HepG2 (cell line): ENCODE measurements around the gene NAPB. TPM values are rescaled to one million over a fixed set of nuclear protein-coding genes. Genes with fewer than 3 reads are reported as not detected.

Experiments used
- ATAC-seq: fragments of 200-7000 bp; cut with Tn5 transposase; 3 replicates; pipeline ENCODE4 v1.9.1; 2020; ENCODE audit warnings: mild to moderate bottlenecking, moderate library complexity
- BruUV-seq: library from RNA; stranded (reverse); fragments of 400-500 nt; replicated peaks from 2 replicates; lab custom pipeline; 2021; lab: Mats Ljungman, UMichigan
- CTCF ChIA-PET: fragments of 300-600 bp; formaldehyde crosslinking; extraction: SDS; loops from one replicate; lab custom pipeline; 2021; ENCODE audit warnings: low total read pairs, inconsistent platforms, low intra/inter-chr PET ratio; lab: Yijun Ruan, JAX
- POLR2A ChIA-PET: fragments of 350-600 bp; sonication (Branson Sonifier 250); formaldehyde crosslinking; loops from one replicate; lab custom pipeline; 2020; ENCODE audit warnings: antibody characterized with exemption, inconsistent platforms; lab: Yijun Ruan, JAX
- DNase-seq: peaks from one replicate; pipeline ENCODE4 v3.0.0-alpha.2; 2015; ENCODE audit warnings: low spot score
- FAIRE-seq: peaks from 3 replicates; lab custom pipeline; 2011; peaks lifted over from hg19 to GRCh38; lab: Jason Lieb, UNC
- H2AFZ ChIP-seq: one replicate; pipeline ENCODE4 v1.6.1; 2011; ENCODE audit warnings: low read length, inconsistent platforms
- H3K27ac ChIP-seq: fragments of 300-600 bp; 3 replicates; pipeline ENCODE4 v1.8.0; 2011; ENCODE audit warnings: mixed run types, mild to moderate bottlenecking, mixed read lengths, low read length, inconsistent platforms; ENCODE audit not compliant: insufficient read depth; ENCODE audit errors: extremely low read length
- H3K27me3 ChIP-seq, 2 experiments: fragments of 200-600 bp in 1 of 2; 2 replicates in 1 of 2; 3 replicates in 1 of 2; pipeline versions ENCODE4 v1.6.0 to v1.8.0; 2011; ENCODE audit warnings: low read length in 2 of 2, mild to moderate bottlenecking in 2 of 2, moderate library complexity in 2 of 2, inconsistent platforms in 1 of 2; ENCODE audit not compliant: insufficient read depth in 2 of 2, control insufficient read depth in 1 of 2
- H3K36me3 ChIP-seq, 2 experiments: fragments of 200-600 bp in 1 of 2; replicated peaks in 1 of 2; 2 replicates in 1 of 2; 3 replicates in 1 of 2; pipeline versions ENCODE4 v1.5.1 to v1.8.0; 2011; ENCODE audit warnings: low read length in 2 of 2, inconsistent platforms in 1 of 2; ENCODE audit not compliant: insufficient read depth in 2 of 2, control insufficient read depth in 1 of 2
- H3K4me1 ChIP-seq: 2 replicates; pipeline ENCODE4 v1.5.1; 2012; ENCODE audit warnings: low read length, inconsistent platforms; ENCODE audit not compliant: insufficient read depth
- H3K4me2 ChIP-seq: 2 replicates; pipeline ENCODE4 v1.6.0; 2011; ENCODE audit warnings: low read depth, low read length, inconsistent platforms
- H3K4me3 ChIP-seq, 3 experiments: fragments of 200-600 bp in 1 of 3; sonication (generic), shearing (Covaris generic) in 1 of 3; replicated peaks in 1 of 3; 2 replicates each; pipeline ENCODE4 v1.5.1; 2011 to 2016; ENCODE audit warnings: low read length in 3 of 3, inconsistent platforms in 2 of 3, low read depth in 2 of 3, mild to moderate bottlenecking in 2 of 3, control low read depth in 1 of 3, mixed read lengths in 1 of 3; ENCODE audit not compliant: insufficient read depth in 1 of 3
- H3K79me2 ChIP-seq: one replicate; pipeline ENCODE4 v1.6.1; 2011; ENCODE audit warnings: low read length, inconsistent platforms; ENCODE audit not compliant: insufficient read depth
- H3K9ac ChIP-seq: 2 replicates; pipeline ENCODE4 v1.6.0; 2011; ENCODE audit warnings: mild to moderate bottlenecking, low read depth, low read length, inconsistent platforms; ENCODE audit not compliant: insufficient read depth
- H3K9me3 ChIP-seq: 2 replicates; pipeline ENCODE4 v1.5.1; 2012; ENCODE audit warnings: mild to moderate bottlenecking, low read length
- H4K20me1 ChIP-seq: 2 replicates; pipeline ENCODE4 v1.6.0; 2011; ENCODE audit warnings: inconsistent platforms, mild to moderate bottlenecking, low read length, moderate library complexity; ENCODE audit not compliant: insufficient read depth
- BCL3 ChIP-seq: sonication (generic); formaldehyde crosslinking; IDR thresholded peaks from 2 replicates; pipeline ENCODE4 v1.5.1; 2020; ENCODE audit warnings: mild to moderate bottlenecking, missing genetic modification reagents, moderate library complexity
- DNMT1 ChIP-seq: sonication (generic); formaldehyde crosslinking; IDR thresholded peaks from 2 replicates; pipeline ENCODE4 v1.5.1; 2020; ENCODE audit warnings: mild to moderate bottlenecking, missing genetic modification reagents
- FOXA1 ChIP-seq, 2 experiments: fragments of 450-650 bp in 1 of 2; sonication (generic) in 1 of 2; formaldehyde crosslinking in 1 of 2; IDR thresholded peaks; 2 replicates each; pipeline versions ENCODE4 v1.4.0 to v1.6.1; 2016 to 2020; ENCODE audit warnings: missing genetic modification reagents in 1 of 2
- HDAC1 ChIP-seq: sonication (generic); formaldehyde crosslinking; IDR thresholded peaks from 2 replicates; pipeline ENCODE4 v1.5.1; 2020; ENCODE audit warnings: mild to moderate bottlenecking, missing genetic modification reagents
- HOXA5 ChIP-seq: sonication (generic); formaldehyde crosslinking; IDR thresholded peaks from 2 replicates; pipeline ENCODE4 v1.4.0; 2020; ENCODE audit warnings: missing genetic modification reagents
- IRX3 ChIP-seq: sonication (generic); formaldehyde crosslinking; IDR thresholded peaks from 2 replicates; pipeline ENCODE4 v1.8.1; 2023; ENCODE audit warnings: mild to moderate bottlenecking, low read depth, missing genetic modification reagents, borderline replicate concordance
- RARG ChIP-seq: sonication (generic); formaldehyde crosslinking; IDR thresholded peaks from 2 replicates; pipeline ENCODE4 v1.4.0; 2020; ENCODE audit warnings: low read depth, mild to moderate bottlenecking, missing genetic modification reagents
- SAP130 ChIP-seq: IDR thresholded peaks from 2 replicates; pipeline ENCODE4 v1.6.1; 2016; ENCODE audit warnings: low read depth
- SIX4 ChIP-seq: sonication (generic); formaldehyde crosslinking; IDR thresholded peaks from 2 replicates; pipeline ENCODE4 v1.4.0; 2020; ENCODE audit warnings: missing genetic modification reagents
- SMYD3 ChIP-seq: sonication (generic); formaldehyde crosslinking; IDR thresholded peaks from 2 replicates; pipeline ENCODE4 v1.8.1; 2023; ENCODE audit warnings: mild to moderate bottlenecking, missing genetic modification reagents
- STAT5B ChIP-seq: sonication (generic); formaldehyde crosslinking; IDR thresholded peaks from 2 replicates; pipeline ENCODE4 v1.4.0; 2020; ENCODE audit warnings: missing genetic modification reagents
- TBX3 ChIP-seq: fragments of 450-650 bp; IDR thresholded peaks from 2 replicates; pipeline ENCODE4 v1.6.1; 2017; ENCODE audit warnings: antibody characterized with exemption, mild to moderate bottlenecking, inconsistent platforms, borderline replicate concordance
- TCF7 ChIP-seq: sonication (generic); IDR thresholded peaks from 2 replicates; pipeline ENCODE4 v1.6.1; 2016; ENCODE audit warnings: antibody characterized with exemption, low read depth
- XRCC5 ChIP-seq: fragments of 200-400 bp; formaldehyde crosslinking; optimal IDR thresholded peaks from 2 replicates; pipeline ENCODE3; 2017; ENCODE audit warnings: mild to moderate bottlenecking, low read length
- ZC3H4 ChIP-seq: sonication (generic); formaldehyde crosslinking; IDR thresholded peaks from 2 replicates; pipeline ENCODE4 v1.4.0; 2020; ENCODE audit warnings: missing genetic modification reagents, borderline replicate concordance
- ZNF124 ChIP-seq: sonication (generic); formaldehyde crosslinking; IDR thresholded peaks from 2 replicates; pipeline ENCODE4 v1.4.0; 2020; ENCODE audit warnings: missing genetic modification reagents
- ZNF264 ChIP-seq: sonication (generic); formaldehyde crosslinking; IDR thresholded peaks from 2 replicates; pipeline ENCODE4 v1.4.0; 2020; ENCODE audit warnings: missing genetic modification reagents
- ZNF296 ChIP-seq: sonication (generic); formaldehyde crosslinking; conservative IDR thresholded peaks from 2 replicates; pipeline ENCODE4 v1.5.0; 2020; ENCODE audit warnings: mild to moderate bottlenecking, missing genetic modification reagents
- ZNF570 ChIP-seq: sonication (generic); formaldehyde crosslinking; IDR thresholded peaks from 2 replicates; pipeline ENCODE4 v1.4.0; 2020; ENCODE audit warnings: mild to moderate bottlenecking, missing genetic modification reagents, borderline replicate concordance
- ZNF737 ChIP-seq: sonication (generic); formaldehyde crosslinking; IDR thresholded peaks from 2 replicates; pipeline ENCODE4 v1.5.0; 2020; ENCODE audit warnings: missing genetic modification reagents, mild to moderate bottlenecking, borderline replicate concordance
- ZNF883 ChIP-seq: sonication (generic); formaldehyde crosslinking; IDR thresholded peaks from 2 replicates; pipeline ENCODE4 v1.5.1; 2020; ENCODE audit warnings: mild to moderate bottlenecking, missing genetic modification reagents; ENCODE audit errors: not compliant biosample characterization
- WGBS: methylation state at CpG from one replicate; pipeline ENCODE4 v1.1.6; 2017; ENCODE audit warnings: low lambda C conversion rate; 5-methylcytosine and 5-hydroxymethylcytosine counted together
- in situ Hi-C: cut with HindIII; loops from 2 replicates; pipeline ENCODE4 v1.10.0; 2017; ENCODE audit warnings: low pct_unique_long_range_greater_than_20kb; ENCODE audit not compliant: extremely low pct_ligation_motif_present
- intact Hi-C: fragments of 100-400 bp; cut with micrococcal nuclease; formaldehyde crosslinking; loops from one replicate; pipeline ENCODE4 v1.10.0; 2022; ENCODE audit not compliant: unreplicated experiment
- polyA plus RNA-seq, 8 experiments: library from polyadenylated mRNA; depleted of rRNA in 3 of 8; stranded (reverse) in 7 of 8; unstranded in 1 of 8; fragments of >200 nt; fragmentation: Illumina TruSeq in 4 of 8; extraction: Trizol in 4 of 8; gene quantifications; 2 replicates each; pipeline versions ENCODE4 v1.2.1 to v1.2.3, GENCODE V29; 2011 to 2016; ENCODE audit warnings: low read depth in 4 of 8, missing spikeins in 1 of 8, mixed read lengths in 1 of 8; ENCODE audit not compliant: insufficient read depth in 1 of 8
- total RNA-seq, 5 experiments: library from RNA; depleted of rRNA; stranded (reverse); fragments of >200 nt; fragmentation: Illumina TruSeq; extraction: Trizol; gene quantifications; 2 replicates each; pipeline ENCODE4 v1.2.3, GENCODE V29; 2016; ENCODE audit warnings: low read depth in 1 of 5
- TF ChIP-seq, protein P1 (sequence below): IDR thresholded peaks from 2 replicates; pipeline ENCODE4 v1.6.1; 2016; ENCODE audit warnings: mild to moderate bottlenecking, missing biosample characterization, missing genetic modification reagents

NAPB gene
- total and polyA plus RNA-seq, 2 of the 13 experiments (the other 11 are each of a cell fraction or from before 2014, with no cell fraction given): 15.2 to 16.1 TPM

DNA sequence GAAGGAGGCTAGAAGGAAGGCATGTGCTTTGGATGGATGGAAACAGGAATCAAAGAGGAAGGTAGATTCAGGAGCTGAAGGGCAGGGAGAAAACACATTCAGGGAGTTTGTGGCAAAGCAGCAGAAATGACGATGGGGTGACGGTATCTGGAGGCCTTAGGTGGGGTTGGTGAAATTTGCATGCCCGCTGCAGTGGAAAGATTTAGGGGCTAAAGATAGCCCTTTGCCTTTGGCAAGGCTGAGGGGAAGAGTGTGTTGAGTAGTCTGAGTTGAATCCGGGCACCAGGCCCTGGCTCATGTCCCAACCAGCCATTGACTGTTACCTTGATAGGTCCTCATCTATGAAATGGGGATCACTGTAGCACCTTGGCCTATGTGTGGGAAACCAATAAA, 58.0 kb downstream of the NAPB start (continued):
- no peak for TF ChIP-seq BCL3 (CRISPR knock-in tag)
- no peak for TF ChIP-seq ZNF124 (CRISPR knock-in tag)
- TF ChIP-seq ZNF737 (CRISPR knock-in tag): 0 out of 2 replicates have a peak, but pooled peaks have one; percentile 9
- no peak for TF ChIP-seq STAT5B (CRISPR knock-in tag)
- TF ChIP-seq TBX3: no peak
- no peak for TF ChIP-seq RARG (CRISPR knock-in tag)
- TF ChIP-seq SIX4 (CRISPR knock-in tag): no peak

- in situ Hi-C loops: no loop called here
- Histone ChIP-seq H4K20me1 (peaks cover 14% of the 10 kb centered on the region; the same call in 1 of the 2 replicates), H3K79me2 (peaks cover 54% of the 10 kb centered on the region), H3K9ac (peak overlapping the region; percentile 85), H3K27ac (peak overlapping the region; percentile 72), H3K9me3 (no peaks in the 10 kb centered on the region), H3K27me3 (no peaks in the 10 kb centered on the region; a peak in 1 of 5 replicates), H3K36me3 (peaks cover 17 to 19% of the 10 kb centered on the region in 2 experiments; a peak in 4 of 5 replicates), H3K4me3 (peak overlapping the region; percentile 87 to 92 (median 88)), H2AFZ (no peak overlapping the region), H3K4me2 (peak overlapping the region; percentile 88), H3K4me1 (peaks cover 66% of the 10 kb centered on the region)
- ATAC-seq: peak; percentile 45
- POLR2A ChIA-PET: interaction anchor here (1.3 kb wide), 1 partner anchor 59 kb away, joined by 4 read pairs; the partner anchor contains the start of gene NAPB
- WGBS: 3% methylated on average over 33 of the region's 50 CpGs
- TSS peak; percentile 45 for BruUV-seq
- intact Hi-C loops: loop anchor here (5.0 kb wide), 1 partner anchor 245 kb away; the partner anchor contains the start of gene CST9
- DNase-seq: peak; percentile 46
- FAIRE-seq: no peak
- CTCF ChIA-PET: interaction anchor here (1.1 kb wide), 1 partner anchor 12 kb away, joined by 3 read pairs; the partner anchor contains the start of gene NXT1
- TF ChIP-seq ZC3H4 (no peak), ZNF264 (CRISPR knock-in tag) (peak; percentile 94), SMYD3 (no peak), HDAC1 (CRISPR knock-in tag) (peak; percentile 30; the same call in 1 of the 2 replicates), FOXA1 (IDR thresholded peaks at IDR 0.05) (no peak), FOXA1 (CRISPR knock-in tag; IDR thresholded peaks at IDR 0.05) (peak; percentile 20; the same call in 1 of the 2 replicates), ZNF570 (no peak), SAP130 (CRISPR knock-in tag) (peak; percentile 69; the same call in 1 of the 2 replicates), TCF7 (0 out of 2 replicates have a peak, but pooled peaks have one; percentile 11), XRCC5 (peak; percentile 35), IRX3 (CRISPR knock-in tag) (peak; percentile 92; the same call in 1 of the 2 replicates), ZNF296 (CRISPR knock-in tag) (peak; percentile 9; the same call in 1 of the 2 replicates), ZNF883 (CRISPR knock-in tag) (peak; percentile 18), HOXA5 (CRISPR knock-in tag) (peak; percentile 61; the same call in 1 of the 2 replicates), DNMT1 (0 out of 2 replicates have a peak, but pooled peaks have one; percentile 31)
- TF ChIP-seq, protein P1, sequence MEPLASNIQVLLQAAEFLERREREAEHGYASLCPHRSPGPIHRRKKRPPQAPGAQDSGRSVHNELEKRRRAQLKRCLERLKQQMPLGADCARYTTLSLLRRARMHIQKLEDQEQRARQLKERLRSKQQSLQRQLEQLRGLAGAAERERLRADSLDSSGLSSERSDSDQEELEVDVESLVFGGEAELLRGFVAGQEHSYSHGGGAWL (CRISPR knock-in tag): peak; percentile 19; the same call in 1 of the 2 replicates
These were observed 58.7 kb downstream of the NAPB start for GRCh38 chr20:23362392-23363256.
